Renal cortical epithelial cell (primary cell): Measurements from ENCODE around the gene MRPS9. TPM values are rescaled to one million over a fixed set of nuclear protein-coding genes. Genes with fewer than 3 reads are reported as not detected.
A peak's percentile ranks its signal among the peaks of the same experiment; 100 is the strongest.

Experiments
- DNase-seq: peaks from one replicate; pipeline ENCODE4 v3.0.0-alpha.2; 2011; ENCODE audit warnings: low read depth
- total RNA-seq: library from RNA; depleted of rRNA; stranded (reverse); fragments of >200 nt; gene quantifications from 2 replicates; pipeline ENCODE4 v1.2.3, GENCODE V29; 2014

Gene MRPS9
- 33.1 and 34.4 TPM in 2 replicates for total RNA-seq

DNA sequence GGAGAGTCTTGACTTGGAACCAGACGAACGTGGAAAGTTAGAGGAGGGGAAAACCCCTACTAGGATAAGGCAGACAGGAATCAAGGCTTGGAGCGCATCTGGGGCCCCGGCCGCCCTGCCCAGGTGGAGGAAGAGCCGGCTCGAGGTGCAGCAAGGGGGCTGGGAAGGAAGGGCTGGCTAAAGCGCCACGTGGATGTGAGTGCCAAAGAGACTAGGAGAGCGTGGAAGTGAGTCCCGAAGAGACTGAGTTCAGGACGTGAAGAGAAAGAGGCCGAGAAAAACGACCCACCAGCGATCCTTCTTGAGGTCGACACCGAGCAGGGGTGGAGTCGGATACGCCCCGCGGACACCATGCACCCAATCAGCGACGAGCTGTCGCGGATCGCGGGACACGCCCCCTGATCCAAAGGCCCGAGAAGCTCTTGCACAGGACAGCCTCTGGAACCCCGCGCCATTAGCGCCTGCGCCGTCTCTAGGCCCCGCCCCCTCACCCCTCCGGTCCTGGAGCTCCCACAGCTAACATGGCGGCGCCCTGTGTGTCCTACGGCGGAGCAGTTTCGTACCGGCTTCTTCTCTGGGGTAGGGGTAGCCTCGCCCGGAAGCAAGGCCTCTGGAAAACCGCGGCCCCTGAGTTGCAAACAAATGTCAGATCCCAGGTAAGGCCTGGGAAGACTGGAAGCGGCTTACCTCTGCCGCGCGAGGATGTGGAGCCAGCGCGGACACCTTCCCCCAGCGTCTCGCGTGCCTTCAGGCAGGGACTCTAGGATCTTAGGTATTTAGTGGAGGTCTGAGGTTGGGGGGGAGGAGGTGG is at the start of gene MRPS9:
Gene MRPS9 (plus strand): TSS at position 498 of the 811 bp plus-strand sequence. CDS start 24 bp downstream, at position 522.
- DNase-seq: peak; percentile 95

DNA sequence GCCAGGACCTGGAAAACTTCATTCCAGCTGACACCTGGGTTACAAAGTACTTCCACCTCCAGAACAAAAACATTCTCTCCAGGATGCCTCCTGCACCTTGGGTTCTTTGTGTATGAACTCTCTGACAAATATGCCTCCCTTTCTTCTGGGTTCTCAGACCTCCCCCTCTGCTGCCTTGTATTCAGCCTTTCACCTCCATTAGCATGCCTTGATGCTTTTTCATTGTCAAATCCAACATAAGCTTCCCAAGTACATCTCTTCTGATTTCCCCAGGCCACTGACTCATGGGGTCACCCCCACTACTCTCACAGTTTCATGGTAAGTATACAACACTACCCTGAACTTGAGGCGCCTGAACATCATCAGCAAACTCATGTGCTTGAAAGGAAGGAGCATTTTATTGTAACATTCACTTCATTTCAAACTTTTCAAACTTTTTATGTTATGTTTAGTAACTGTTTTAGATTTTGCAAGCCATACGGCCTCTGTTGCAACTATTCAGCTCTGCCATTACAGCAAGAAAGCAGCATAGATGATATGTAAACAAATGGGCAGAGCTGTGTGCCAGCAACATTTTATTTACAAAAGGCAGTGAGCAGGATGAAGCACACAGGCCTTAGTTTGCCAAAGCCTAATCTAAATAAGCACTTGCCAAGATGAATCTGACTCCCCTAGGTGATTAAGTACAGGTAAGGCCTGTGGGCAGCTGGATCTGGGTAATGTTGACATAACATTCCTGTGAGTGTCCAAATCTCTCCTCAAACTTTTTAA is 32.5 kb upstream of the MRPS9 start:
- peak; percentile 0 for DNase-seq

DNA sequence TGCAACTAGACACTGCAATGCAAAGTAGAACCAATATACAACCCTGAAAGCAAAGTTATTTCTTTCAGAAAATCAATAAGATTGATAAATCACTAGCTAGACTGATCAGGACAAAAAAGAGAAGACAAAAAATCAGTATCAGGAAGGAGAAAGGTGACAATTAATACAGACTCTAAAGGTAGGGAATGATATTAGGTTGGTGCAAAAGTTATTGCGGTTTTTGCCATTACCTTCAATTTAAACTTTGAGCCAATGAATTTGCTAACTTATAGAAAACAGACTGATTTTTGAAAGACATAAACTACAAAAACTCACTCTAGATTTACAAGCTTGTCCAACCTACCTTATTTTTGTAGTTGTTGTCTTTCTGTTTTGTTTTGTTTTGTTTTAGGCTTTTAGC is 30.5 kb upstream of the MRPS9 start:
- no peak for DNase-seq

DNA sequence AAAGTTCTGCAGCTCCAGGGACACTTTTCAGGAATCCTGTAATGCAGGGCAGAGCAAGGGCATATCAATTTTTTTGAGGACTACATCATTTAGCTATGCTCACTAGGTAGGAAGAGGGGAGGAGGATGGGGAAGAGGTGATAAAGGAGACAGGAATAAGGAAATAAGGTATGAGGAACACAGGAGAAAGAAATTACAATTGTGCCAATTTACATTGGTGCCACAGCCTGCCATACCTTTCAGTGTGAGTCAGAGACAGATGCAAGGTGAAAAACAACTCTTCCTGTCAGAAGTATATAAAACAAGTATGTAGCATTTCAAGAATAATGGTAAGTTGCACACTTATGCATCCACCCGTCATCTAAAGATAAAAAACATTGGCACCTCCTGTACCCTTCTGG is 5.4 kb upstream of the MRPS9 start:
- DNase-seq: peak; percentile 12

DNA sequence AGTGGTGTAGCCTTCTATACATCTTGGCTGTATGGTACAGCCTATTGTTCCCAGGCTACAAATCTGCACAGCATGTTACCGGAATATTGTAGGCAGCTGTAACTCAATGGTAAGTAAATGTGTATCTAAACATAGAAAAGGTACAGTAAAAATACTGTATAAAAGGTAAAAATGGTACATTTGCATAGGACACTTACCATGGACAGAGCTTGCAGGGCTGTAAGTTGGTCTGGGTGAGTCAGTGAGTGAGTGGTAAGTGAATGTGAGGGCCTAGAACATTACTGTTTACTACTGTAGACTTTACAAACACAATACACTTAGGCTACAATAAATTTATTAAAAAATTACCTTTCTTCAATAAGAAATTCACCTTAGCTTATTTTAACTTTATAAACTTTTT is 3.7 kb upstream of the MRPS9 start:
- no peak for DNase-seq

DNA sequence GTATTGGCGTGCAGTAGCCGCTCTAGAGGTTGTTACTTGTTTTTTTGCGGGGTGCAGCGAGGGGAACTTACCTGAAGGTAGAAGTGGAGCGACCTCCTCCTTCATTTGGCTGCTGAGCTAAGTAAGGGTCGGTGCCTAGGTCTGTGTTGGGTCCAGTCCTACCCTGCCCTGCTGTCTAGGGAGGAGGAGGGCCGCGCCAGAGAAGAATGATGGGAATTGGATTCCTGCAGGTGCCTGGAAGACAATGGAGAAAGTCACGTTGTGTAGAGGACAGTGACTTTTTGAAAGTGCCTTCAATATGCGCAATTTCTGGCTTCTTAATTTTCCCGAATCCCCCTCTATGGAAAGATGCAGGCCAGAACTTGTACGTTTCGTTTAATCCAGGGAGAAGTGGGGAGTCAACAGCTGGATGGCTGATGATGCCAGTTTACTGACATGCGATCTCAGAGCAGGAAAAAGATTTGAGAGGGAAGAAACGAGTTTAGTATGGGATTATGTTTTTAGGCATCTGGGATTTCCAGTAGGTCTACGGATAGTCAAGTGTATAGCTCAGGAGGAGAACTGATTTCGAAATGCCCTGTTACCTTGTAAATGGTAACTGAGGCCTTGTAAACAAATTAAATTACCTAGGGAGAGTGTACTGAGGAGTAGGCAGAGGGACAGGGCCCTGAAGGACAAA is 653 bp downstream of the MRPS9 start:
- peak; percentile 29 for DNase-seq

DNA sequence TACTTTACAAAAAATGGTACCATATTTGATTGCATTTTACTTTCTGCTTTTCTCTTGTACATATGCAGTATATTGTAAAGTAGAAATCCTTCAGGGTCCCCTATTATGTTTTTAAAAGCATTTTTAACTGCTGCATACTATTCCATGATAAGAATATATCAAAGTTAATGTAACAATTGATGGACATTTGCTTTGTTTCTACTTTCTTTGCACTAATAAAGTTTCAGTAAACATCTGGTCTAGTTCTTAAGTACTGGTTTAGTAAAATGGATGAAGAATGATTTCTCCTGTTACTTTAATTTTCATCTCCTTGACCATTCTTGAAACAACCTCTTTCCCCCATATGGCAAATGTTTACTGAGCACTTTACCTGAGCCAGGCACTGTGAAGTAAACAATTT is 1.7 kb downstream of the MRPS9 start:
- no peak for DNase-seq

DNA sequence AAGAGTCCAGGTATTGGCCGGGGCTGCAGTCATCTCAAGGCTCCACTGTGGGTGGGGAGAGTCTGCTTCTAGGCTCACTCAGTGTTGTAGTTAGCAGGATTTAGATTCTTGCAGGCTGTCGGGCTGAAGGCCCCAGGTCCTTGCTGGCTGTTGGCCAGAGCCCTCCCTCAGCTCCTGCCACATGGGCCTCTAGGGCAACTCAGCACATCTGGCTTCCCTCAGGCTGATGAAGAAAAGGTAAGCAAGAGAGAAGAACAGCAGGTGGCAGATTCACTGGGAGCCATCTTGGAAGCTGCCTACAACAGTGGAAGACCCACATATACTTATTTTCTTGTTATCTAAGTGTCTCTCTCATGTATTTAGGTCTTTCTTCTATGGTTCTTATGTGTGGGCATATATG is 4.3 kb downstream of the MRPS9 start:
- no peak for DNase-seq

DNA sequence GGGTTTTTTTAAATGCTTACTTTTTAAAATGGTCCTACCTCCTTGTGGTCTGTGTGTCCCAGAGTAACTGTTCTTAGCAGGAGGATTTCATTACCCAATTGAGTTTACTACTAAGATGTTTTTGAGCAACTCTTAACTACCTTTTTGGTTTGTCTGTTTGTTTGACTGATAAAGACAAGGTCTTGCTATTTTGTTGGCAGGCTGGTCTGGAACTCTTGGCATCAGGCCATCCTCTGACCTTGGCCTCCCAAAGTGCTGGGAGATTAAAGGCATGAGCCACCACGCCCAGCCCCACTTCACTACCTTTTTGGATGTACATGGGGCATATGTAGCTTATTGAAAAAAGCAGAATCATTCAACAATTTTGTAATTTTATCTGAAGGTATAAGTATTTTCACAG is 14.9 kb downstream of the MRPS9 start:
- no peak for DNase-seq

DNA sequence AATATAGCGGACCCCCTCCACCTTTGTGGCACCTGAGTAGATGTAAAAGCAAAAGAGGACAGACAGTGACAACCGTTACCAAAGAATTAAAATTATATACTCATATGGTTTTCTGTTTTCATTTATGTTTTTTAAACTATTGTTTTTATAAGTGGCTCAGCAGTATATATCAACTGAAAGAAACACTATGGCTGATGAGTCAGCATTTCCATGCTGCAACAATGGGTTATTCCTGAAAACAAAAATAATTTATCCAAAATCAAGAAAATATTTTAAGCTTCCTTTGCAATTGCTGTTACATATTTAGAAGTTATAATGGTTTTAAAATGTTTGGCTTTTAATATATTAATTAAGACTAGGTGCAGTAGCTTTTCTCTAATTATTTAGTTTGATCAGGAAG is 17.7 kb downstream of the MRPS9 start:
- no peak for DNase-seq

DNA sequence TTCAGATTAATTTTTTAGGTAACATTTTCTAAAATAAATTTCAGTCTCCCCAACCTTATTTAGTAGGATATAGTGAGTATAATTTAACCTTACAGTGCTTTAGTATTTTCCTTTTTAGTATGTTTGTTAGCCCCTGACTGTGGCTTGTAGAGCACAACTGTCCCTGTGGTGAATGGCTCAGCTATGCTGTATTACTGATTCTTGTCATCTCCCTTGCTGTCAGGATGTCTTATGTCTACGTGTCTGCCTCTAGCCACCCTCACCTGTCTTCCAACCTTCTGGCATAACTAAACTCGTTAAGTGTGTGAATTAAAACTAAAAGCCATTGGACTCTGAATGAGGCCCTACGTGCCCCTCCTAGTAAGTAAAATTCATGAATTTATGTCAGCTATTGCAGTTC is 18.4 kb downstream of the MRPS9 start:
- DNase-seq: no peak

DNA sequence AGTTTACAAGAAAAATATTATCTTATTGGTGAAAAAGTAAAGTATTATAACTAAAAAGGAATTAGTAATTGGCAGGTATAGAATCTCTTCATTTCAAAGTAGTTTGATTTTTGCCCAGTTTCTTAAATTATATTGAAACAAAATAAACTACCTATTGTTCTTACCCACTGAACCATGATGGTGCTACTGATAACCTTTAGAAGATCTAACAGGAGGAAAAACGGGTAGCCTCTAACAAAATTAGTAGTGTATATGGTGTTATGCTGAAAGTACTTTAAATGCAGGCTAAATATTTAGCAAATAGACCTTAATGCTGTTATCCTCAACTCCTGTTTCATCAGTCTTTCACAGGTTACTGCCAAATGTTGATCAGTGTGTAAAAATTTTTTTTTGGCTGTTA is 19.1 kb downstream of the MRPS9 start:
- no peak for DNase-seq

DNA sequence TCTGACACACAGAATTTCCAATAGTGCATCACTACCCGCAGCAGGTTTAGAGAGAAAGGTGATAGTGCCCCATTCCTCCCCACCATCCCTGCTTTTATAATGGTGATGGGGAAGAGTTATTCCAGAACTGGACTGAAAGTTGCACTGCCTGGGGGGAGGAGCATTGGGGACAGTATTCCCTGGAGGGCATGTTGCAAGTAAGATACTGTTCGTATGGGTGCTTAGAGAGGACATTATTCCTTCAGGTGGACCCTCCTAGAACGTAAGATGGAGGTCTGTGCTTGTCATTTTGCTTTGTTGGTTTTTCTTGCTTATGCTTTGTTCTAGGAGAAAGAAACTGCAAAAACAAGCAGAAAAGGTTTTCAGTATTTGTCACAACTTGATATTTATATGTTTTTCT is 23.7 kb downstream of the MRPS9 start:
- no peak for DNase-seq

DNA sequence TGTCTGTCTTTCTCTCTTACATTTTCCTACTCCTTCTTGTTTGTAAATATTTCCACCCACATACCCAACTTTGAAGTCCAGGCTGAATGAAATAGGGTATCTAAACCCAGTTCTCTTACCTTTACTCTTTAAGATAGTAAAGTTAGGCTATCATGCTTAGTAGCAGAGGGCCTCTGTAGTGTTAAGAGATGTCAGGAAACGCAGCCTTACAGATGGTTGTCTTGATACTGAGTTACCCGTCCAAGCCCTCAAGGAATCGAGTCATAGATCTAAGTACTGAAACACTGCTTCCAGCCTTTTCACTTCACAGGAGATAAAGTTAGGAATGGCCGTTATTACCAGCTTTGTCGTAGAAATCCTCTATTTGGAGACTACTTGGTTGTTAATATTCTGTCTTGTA is 24.3 kb downstream of the MRPS9 start:
- no peak for DNase-seq

DNA sequence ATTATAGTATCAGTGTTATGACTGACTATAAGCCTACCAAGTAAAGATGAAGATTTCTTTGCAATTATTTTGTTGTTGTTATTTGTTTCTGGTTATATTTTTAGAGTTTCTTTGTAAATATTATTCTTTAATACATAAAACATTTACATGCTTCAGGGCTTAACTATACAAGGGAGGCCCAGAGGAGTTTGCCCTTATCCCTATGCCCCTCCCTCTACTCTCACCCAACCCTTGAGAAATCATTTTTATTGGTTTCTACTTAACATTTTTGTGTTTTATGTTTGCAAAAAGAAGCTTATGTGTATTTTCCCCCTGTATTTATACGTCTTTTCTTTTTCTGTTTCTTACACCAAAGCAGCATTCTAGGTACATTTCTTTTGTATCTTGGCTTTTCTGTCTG is 30.5 kb downstream of the MRPS9 start:
- no peak for DNase-seq

DNA sequence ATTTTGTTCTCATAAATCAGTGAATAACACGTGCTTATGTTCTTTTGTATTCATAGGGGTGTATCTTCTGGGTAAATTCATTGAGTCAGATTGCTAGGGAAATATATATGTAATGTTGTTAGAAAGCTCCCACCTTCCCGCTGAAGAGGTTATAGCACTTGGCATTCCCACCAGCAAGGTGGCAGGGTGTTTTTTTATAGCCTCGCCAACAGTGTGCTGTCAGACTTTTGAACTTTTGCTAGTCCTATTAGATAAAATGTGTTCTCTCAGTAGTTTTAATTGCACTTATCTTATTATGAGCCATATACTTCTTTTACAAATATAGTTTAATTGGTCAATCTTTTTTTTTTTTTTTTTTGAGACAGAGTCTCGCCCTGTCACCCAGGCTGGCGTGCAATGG is 31.0 kb downstream of the MRPS9 start:
- no peak for DNase-seq

DNA sequence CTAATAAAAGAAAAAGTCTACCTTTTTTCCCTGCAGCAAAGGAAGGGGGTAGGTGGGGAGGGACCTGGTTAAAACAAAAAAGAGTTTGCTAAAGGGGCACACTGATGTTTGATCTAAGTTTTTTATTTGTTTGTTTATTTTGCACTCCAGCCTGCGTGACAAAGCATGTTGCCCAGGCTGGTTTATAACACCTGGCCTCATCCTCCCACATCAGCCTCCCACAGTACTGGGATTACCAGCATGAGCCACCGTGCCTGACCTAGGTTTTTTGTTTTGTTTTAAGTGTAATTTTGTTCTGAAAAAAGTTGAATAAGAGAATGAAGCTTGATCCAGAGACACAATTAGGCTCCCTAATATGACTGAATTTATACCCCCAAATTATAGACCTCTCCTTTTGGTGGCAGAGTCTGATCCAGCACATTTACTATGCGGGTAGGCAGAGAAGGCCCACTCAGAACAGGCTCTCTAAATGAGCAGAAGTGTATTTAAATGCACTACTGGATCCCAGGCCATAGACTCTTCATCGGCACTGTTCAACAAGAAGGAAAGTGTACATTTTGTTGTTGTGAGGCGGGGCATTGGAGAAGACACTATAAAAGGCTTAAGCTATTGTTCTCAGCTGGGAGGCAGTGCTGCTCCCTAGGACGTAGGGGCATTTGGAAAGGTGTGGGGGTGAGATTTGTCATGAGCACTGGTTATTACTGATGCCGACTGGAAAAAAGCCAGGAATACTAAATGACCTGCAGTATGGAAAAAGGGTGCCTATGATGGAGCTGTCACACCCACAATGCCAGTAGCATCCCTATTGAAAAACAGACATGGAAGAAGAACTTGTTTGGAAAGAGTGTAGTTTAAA is 32.4 kb downstream of the MRPS9 start:
- DNase-seq: no peak

DNA sequence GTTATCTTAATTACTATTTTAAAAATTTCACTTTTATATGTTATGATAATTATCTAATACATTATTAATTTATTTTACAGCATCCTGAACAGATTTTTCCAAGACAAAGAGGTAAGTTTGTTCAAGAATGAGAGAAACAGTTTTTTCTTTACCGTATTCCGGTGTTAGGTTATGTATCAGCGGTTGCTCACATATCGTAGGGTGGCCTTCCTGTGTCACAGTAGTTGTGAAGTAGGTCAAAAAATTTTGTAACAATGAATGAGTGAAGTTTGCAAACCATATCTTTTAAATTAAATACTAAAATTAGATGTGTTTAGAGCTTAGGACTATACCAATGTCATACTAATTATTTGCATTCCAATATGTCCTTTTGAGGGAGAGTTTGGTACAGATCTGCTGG is 33.5 kb downstream of the MRPS9 start:
- no peak for DNase-seq

DNA sequence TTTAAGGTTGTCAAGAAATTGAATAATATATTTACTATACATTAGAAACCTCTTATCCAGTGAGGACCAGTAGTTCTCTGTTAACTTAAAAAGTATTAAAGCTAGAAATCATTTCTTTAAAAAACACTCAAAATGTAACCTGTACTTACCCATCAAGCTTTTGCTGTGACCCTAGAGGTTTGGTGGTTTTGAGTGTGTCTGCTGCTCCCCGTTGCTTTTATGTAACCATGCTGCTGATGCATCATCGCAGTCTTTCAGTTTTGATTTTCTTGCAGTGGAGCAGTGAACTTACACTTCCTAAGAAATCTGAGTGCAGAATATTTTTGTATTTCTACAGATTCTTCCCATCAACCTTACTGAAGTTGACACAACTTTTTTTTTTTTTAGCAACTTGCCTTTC is 34.2 kb downstream of the MRPS9 start:
- DNase-seq: no peak

DNA sequence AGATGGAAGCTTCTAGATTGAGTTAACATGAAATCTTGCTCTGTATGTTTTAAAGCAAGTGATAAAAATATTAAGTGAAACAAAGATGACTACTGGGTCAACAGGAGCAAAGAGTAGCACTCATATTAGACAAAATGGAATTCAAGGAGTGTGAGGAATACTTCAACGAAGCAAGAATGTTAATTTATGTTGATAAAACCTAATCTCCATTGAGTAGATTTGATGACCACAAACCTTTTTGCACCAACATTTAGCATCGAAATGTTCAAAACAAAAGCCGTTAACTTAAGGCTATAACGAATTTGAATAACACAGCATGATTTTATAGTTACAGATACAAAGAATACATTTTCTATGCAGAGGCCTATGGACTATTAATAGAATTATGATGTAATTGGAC is 35.7 kb downstream of the MRPS9 start:
- DNase-seq: no peak

DNA sequence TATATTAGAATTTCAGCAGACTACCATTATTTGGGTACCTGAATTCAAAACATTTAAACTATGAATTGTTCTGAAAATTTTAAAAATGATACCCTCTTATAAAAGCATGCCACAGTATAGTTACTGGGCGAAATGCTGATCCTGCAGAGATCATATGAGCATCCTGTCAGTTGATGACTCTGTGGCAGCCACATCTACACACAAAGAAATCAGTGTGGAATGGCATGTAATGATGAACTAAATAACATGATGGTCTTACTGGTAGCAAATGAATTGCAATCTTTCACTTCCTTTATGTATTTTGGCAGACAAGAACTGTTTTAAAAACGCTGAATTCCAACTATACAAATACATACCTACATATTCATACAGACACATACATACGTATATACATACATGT is 38.3 kb downstream of the MRPS9 start:
- no peak for DNase-seq
